ENCODE data around the gene SNAP91.
"Not testable (repeated sequence)": the region's sequence is repeated elsewhere in the genome, so short reads cannot be mapped to it uniquely, and the experiment has no call there.

The SNAP91 gene, protein sequence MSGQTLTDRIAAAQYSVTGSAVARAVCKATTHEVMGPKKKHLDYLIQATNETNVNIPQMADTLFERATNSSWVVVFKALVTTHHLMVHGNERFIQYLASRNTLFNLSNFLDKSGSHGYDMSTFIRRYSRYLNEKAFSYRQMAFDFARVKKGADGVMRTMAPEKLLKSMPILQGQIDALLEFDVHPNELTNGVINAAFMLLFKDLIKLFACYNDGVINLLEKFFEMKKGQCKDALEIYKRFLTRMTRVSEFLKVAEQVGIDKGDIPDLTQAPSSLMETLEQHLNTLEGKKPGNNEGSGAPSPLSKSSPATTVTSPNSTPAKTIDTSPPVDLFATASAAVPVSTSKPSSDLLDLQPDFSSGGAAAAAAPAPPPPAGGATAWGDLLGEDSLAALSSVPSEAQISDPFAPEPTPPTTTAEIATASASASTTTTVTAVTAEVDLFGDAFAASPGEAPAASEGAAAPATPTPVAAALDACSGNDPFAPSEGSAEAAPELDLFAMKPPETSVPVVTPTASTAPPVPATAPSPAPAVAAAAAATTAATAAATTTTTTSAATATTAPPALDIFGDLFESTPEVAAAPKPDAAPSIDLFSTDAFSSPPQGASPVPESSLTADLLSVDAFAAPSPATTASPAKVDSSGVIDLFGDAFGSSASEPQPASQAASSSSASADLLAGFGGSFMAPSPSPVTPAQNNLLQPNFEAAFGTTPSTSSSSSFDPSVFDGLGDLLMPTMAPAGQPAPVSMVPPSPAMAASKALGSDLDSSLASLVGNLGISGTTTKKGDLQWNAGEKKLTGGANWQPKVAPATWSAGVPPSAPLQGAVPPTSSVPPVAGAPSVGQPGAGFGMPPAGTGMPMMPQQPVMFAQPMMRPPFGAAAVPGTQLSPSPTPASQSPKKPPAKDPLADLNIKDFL

DNA sequence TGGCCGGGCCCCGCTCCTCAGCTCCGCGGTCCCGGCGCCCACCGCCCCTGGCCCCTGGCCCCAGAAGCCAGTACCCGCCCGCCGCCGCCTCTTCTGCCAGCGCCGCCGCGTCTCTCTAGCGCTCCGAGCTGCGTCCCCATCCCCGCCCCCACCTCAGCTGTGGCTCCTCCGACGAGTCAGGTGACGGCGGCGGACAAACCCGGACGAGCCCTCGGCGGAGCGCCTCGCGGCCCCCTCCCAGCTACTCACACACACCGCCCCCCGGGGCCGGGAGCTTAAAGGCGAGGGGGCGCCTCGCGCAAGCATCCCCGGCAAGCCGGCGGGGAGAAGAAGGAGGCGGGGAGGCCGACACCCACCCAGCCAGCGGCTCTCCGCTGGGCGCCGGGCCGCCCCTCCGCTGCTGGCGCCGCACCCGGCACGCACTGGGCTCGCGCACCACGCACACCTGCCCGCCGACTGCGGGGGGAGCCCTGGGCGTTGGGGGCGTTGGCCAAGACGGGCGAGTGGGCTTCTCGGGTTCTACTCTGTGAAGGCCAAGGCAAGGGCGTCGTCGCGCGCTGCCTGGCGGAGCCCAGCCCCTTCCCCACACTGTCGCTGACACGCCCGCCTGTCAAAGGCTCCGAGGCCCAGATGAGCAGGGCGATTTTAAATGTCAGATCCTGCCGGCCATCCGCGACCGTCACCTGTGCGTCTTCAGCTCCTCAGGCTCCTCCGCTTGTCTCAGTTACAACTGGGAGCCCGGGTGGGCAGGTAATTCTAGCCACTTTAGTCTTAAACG, at the start of gene SNAP91:
SNAP91 (minus strand) TSS at position 132 of the 778 bp plus-strand sequence. CDS start 1,174 bp downstream, outside the sequence.
- DNase-seq (ENCODE audit: low spot score): no peak

DNA sequence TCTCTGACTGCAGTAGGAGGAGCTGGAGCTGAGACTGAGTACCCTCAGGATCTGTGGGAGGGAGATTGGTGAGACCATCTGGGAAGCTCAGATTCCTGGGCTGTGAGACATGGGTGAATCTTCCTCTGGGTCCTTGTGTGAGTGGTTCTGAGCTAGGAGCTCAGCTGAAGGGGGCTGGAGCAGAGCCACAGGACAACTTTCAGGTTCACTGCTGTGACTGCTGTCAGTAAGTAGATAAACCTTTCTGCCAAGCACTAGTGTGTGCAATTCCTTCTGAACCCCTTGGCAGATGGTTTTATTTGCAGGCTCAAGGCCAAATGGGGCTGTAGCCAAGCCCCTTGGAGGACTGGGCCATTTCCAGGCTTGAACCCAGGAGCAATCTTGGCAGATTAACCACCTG, 49.6 kb upstream of the SNAP91 start:
- no peak for DNase-seq (ENCODE audit: low spot score)

DNA sequence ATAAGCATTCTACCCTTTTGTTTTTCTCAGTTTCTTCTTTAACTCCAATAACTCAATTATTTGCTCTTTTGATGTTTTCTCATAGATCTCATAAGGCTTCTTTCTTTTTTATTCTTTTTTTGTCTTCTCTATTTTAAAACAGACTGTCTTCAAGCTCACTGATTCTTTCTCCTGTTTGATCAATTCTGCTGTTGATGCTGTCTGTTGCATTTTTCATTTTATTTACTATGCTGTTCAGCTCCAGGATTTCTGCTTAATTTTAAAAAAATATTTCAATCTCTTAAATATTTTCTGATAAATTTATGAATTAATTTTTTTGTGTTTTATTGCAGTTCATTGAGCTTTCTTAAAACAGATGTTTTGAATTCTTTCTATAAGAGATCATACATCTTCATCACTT, 48.1 kb upstream of the SNAP91 start:
- DNase-seq (ENCODE audit: low spot score): no peak

DNA sequence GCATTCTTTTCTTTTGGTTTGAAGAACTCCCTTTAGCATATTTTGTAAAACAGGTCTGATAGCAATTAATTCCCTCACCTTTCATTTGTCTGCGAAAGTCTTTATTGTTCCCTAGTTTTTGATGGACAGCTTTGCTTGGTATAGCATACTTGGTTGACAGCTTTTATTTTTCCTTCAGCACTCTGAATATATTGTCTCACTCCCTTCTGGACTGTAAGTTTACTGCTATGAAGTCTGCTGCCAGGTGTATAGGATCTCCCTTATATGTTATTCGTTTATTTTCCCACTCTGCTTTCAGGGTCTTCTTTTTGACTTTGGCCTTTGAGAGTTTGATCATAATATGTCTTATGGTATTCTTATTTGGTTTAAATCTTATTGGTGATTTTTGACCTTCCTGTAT, 47.7 kb upstream of the SNAP91 start:
- DNase-seq (ENCODE audit: low spot score): no peak

DNA sequence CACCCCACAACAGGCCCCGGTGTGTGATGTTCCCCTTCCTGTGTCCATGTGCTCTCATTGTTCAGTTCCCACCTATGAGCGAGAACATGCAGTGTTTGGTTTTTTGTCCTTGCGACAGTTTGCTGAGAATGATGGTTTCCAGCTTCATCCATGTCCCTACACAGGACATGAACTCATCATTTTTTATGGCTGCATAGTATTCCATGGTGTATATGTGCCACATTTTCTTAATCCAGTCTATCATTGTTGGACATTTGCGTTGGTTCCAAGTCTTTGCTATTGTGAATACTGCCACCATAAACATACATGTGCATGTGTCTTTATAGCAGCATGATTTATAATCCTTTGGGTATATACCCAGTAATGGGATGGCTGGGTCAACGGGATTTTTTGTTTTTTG, 43.5 kb upstream of the SNAP91 start:
- not testable (repeated sequence) for DNase-seq (ENCODE audit: low spot score)

DNA sequence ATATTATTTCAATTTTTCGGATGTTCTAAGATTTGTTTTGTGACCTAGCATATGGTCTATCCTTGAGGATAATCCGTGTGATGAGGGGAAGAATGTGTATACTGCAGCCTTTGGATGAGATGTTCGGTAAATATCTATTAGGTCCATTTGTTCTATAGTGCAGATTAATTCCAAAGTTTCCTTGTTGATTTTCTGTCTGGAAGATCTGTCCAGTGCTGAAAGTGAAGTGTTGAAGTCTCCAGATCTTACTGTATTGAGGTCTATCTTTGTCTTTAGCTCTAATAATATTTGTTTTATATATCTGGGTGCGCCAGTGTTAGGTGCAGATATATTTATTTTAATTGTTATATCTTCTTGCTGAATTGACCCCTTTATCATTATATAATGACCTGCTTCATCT, 32.2 kb upstream of the SNAP91 start:
- no peak for DNase-seq (ENCODE audit: low spot score)

DNA sequence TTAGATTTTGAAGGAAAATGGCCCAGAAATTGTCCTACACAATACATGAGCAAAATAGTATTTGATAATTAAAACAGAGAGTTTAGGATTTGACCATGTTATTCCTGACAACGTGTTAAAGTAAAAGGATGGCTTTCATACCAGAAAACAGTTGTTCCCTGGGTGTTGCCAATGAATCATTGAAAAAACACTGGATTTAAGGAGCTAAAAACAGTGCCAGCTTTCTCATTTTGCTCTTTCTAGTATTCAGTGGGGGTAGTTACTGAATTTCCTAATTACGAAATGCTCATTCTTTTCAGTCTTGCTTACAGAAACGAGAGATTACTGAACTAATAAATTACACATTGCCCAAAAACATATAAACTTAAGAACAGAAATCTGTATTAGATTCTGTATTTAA, 26.6 kb upstream of the SNAP91 start:
- DNase-seq (ENCODE audit: low spot score): no peak

DNA sequence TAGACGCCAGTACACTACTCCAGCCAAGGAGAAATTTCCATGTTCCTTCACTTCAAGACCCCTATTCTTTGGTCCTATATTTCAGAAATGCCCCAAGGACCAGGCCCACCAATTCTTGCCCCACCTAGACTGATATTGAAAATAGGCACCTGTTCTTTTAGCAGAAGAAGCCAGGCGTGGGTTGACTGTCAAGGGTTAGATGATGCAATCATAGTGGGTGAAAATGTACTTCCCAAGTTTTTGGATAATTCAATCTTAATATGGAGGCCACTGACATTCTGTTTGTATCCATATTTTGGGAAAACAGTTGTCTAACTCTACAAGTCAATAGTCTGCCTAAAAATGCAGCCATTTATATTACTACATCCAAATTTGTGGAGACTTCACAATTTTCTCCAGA, 21.0 kb upstream of the SNAP91 start:
- no peak for DNase-seq (ENCODE audit: low spot score)

DNA sequence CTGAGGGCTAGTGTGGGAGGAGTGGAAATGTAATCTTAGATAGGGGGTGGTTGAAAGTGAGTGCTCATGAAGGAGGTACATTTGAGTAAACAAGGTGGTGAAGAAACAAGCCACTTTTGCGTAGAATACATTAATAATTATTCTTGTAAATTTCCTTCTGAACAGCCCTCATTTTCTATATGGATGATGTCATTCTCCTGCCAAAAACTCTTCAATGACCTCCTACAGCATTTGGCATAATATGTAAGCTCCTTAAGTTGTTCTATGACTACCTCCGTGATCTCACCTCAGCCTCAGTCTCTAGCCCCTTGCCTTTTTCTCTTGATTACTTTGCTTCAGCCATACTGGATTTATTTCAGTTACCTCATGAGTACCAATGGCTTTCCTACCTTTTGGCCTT, 14.0 kb upstream of the SNAP91 start:
- no peak for DNase-seq (ENCODE audit: low spot score)

DNA sequence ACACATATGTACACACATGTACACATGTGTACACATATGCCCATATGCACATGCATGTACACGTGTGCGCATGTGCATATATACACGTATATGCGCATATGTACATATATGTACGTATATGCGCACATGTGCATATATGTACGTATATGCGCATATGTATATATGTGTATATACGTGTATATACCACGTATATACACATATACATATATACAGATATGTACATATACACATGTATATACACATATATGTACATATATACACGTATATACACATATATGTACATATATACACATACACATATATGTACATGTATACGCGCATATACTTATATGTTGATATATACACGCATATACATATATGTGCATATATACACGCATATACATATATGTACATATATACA, 8.9 kb upstream of the SNAP91 start:
- DNase-seq (ENCODE audit: low spot score): no peak

DNA sequence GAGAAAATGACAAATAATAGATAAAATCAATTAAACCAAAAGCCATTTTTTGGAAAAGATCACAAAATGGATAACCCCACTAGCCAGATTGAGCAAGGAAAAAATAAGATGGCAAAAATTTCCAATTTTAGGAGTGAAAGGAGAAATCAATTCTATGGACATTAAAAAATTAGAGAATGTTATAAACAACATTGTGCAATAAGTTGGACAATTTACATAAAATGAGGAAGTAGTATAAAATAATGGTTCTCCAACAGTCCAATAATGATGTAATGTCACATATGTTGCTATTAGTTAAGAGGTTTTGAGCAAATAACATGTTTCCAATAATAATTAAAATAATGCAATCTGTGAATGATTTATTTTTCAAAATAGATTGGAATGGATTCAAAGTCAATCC, 3.1 kb upstream of the SNAP91 start:
- DNase-seq (ENCODE audit: low spot score): no peak

DNA sequence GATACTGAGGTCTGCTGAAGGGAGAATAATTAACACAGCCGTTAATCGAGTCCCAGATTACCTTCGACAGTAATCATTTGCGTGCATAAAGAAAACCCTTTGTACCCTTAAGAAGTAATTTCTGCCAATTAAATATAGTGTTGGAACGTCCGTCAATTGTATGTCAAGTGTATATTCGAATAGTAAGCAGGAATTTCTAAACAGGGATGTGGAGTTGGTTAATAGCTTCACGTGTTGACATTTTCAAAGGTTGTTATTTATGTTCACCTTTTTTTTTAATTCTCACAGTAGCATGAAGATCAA, 798 bp upstream of the SNAP91 start:
- DNase-seq (ENCODE audit: low spot score): no peak

DNA sequence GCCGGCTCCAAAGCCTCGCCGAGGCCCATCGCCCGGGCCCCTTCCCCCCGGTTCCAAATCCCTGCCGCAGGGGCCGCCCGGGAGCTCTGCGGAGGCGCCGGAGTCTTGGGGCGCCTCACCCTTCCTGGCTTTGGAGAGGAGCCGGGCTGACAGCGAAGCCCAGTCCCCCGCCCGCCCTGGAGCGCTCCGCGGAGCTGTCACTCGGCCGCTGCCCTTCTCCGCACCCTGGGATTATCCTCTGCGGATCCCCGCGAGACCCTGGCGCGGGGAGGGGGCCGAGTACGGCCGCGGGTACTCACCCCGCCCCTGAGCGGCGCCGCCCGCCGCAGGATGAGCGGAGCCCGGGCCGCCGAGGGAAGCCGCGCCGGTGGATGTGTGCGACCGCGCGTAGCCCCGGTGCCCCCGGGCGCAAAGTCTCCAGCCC, 343 bp downstream of the SNAP91 start:
- DNase-seq (ENCODE audit: low spot score): no peak

DNA sequence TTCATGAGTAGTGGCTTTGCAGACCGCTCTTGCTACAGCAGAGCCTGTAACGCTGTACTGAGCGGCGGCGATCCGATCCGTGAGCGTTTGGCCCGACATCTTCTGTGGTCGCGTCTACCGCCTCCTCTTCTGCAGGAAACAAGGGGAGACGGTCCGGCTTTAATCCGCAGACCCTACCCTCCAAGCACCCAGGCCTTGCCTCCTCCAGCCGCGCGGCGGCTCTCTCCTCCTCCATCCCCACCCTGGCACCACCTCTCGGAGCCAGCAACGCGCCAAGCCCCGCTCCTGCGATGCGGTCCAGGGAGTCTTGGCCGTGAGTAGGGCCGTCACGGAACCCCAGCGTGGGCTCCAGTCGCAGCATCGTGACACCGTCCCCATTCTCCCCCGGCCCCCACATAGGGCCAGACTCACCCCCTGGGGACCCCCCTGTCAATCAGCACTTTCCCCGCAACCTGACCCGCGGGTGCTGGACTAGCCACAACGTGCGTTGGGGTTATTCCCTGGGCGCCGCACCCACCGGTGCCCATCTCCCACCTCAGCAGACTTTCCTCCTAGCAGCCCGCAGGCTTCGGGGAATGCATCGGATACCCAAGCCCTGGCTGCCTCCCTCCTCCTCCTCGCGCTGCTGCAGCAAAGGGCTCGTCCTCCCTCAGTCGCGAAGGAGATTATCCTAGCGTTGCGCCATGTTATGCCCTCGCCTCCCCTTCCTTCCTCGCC, 914 bp downstream of the SNAP91 start:
- no peak for DNase-seq (ENCODE audit: low spot score)

DNA sequence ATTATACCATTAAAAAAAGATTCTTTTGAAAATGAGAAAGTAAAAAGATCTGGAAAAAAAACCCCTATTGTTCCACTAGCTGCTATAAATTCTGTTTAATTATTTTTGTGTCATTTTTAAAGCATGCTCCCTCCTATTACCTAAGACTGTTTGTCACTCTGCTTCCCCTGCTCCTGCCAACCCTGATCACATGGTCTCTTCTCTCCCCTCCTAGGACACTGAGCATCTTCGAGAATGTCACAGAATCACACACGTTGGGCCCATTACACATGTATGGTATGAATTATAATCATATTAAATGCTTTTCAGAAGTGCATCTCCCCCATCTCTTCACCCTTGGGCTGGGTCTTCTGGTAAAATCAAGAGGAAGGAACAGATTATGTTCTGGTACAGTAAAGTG, 6.2 kb downstream of the SNAP91 start:
- DNase-seq (ENCODE audit: low spot score): no peak

DNA sequence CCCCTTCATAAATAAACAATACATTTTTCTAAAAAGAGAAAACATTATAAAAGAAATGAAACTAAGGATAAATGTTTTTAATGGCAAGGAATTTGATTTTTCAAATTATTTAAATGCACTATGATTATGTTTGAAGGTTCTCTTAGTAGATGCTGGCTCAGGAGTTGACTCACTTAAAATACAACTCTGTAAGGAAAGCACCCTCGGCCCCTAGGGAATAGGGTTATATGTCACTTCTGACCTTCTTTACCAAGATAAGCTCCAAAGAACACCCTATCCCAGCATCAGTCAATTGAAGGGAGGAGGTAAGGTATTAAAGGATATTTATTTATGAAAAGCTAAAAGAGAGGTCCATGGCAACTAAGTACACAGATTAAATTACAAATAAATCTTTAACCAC, 6.8 kb downstream of the SNAP91 start:
- DNase-seq (ENCODE audit: low spot score): no peak

DNA sequence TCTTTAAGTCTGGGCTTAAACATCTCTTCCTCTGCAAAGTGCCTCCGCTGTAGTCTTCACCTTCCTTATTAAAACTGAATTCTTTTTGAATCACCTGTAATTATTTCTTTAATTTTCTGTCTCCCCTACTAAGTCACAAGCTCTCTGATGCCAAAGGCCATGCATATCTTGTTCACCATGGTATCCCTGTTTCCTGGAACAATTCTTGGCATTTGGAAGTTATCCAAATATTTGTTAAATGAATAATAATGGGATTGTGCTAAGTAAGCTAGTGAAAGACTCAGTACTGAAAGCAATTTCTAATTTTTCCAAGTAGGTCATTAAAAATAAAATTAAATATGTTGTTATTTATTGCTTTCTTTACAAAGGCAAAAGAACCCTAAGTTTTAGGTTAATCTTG, 12.2 kb downstream of the SNAP91 start:
- no peak for DNase-seq (ENCODE audit: low spot score)

DNA sequence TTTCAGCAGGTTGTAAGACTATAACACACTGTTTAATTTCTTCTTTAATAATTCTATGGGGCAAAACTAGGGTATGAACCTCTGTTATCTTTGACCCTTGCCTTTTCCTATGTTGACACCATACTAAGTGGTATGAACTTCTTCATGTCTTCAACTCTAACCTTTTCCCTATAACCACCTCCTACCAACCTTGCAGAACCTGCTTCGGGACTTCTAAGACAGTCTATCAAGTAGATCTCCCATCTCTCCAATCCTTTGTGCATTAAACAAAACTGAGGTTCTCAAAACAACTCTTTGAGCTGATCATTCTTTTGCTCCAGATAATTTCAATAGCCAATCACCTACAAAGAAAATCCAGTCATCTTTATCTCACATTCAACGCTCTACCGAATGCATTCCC, 23.4 kb downstream of the SNAP91 start:
- no peak for DNase-seq (ENCODE audit: low spot score)

DNA sequence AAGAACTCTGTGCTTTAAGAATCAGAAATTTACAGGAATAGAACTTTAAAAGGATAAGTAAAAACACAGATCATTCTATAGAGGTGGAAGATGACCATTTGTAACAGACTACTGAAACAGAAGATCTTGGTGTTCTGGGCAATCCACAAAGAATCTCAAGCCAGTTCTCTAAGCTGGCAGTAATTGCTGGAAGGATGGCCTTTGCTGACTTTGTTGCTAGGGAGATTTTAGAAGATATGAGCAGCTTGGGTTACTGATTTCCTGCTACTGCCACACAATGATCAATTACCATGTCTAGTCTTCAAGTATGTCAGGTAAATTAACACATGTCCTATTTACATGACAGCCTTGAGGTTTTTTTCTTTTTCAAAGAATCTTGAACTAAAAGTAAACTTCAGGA, 31.1 kb downstream of the SNAP91 start:
- no peak for DNase-seq (ENCODE audit: low spot score)

DNA sequence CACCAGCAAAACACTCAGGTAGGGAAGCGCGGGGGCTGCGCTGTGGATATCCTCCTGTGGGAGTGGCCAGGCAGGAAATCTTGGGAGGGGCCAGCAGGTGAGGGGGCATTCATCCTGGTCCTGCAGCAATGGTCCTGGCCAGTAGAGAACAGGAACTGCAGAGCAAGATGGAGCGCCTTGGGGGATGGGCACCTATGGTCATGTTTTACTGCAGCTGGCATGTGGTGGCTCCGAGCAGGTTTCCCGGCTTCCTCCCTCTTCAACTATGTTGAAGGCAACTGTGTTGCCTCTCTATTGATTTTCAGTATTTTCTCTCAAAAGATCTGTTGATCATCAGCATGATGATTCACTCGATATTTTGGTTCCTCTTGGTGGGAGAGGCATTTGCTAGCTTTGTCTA, 70.9 kb downstream of the SNAP91 start:
- DNase-seq (ENCODE audit: low spot score): no peak

DNA sequence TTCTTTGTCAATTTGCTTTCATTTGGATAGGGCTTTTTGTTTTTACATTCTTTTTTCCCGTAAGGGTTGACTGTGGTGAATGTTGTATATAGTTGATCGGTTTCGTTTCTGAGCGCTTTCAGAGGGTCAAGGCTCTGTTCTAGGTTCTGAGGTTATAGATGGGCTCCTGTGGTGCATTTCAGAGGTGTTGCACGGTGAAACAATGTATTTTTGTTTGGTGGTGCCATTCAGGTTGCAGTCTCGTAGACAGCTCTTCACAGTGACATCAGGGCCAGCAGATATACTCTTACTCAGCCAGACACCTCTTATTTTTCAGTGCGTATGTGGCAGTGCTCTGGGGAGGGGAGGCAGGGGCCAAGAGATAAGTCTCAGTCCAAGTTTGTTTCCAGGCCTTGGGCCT, 72.1 kb downstream of the SNAP91 start:
- no peak for DNase-seq (ENCODE audit: low spot score)

DNA sequence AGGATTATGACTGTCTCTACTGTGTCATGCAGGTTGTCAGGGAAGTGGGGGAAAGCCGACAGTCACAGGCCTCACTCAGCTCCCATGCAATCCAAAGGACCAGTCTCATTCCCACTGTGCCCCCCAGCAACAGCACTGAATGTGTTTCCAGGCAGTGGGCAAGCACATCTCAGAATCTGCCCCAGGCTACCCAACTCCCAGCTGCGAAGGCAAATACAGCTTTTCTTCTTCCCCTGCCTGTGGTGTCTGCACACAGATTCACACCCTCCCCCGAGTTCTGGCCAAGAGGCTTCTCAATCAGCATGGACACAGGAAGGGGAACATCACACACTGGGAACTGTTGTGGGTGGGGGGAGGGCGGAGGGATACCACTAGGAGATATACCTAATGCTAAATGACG, 75.3 kb downstream of the SNAP91 start:
- DNase-seq (ENCODE audit: low spot score): no peak
